ENCODE data around the gene NIF3L1. TPM values are rescaled to one million over a fixed set of nuclear protein-coding genes. Genes with fewer than 3 reads are reported as not detected.

The NIF3L1 gene
- total and polyA plus RNA-seq, 2 of the 13 experiments (the other 11 are each of a cell fraction or from before 2014, with no cell fraction given) = 67.9 to 75.2 TPM

- Histone ChIP-seq H3K27me3 (ENCODE audit: control insufficient read depth in 1 of 2, insufficient read depth in 2 of 2, low read length in 2 of 2) (no peaks in the 10 kb centered on the region; a peak in 1 of 5 replicates), H3K9ac (ENCODE audit: insufficient read depth, low read depth, low read length) (no peak overlapping the region), H3K4me1 (ENCODE audit: insufficient read depth, low read length) (peaks cover 27% of the 10 kb centered on the region), H3K9me3 (ENCODE audit: low read length) (no peaks in the 10 kb centered on the region), H2AFZ (ENCODE audit: low read length) (no peak overlapping the region), H3K4me2 (ENCODE audit: low read depth, low read length) (no peak overlapping the region), H3K79me2 (ENCODE audit: insufficient read depth, low read length) (no peaks in the 10 kb centered on the region), H3K27ac (ENCODE audit: extremely low read length, insufficient read depth, low read length) (peak overlapping the region; percentile 26), H3K36me3 (replicated peaks in 1 of 2; ENCODE audit: control insufficient read depth in 1 of 2, insufficient read depth in 2 of 2, low read length in 2 of 2) (peaks cover 18 to 73% of the 10 kb centered on the region in 2 experiments), H4K20me1 (ENCODE audit: insufficient read depth, low read length) (no peaks in the 10 kb centered on the region), H3K4me3 (replicated peaks in 1 of 3; ENCODE audit: insufficient read depth in 1 of 3, low read depth in 2 of 3, low read length in 3 of 3) (no peak overlapping the region)
- in situ Hi-C loops (cut with HindIII; ENCODE audit: extremely low pct_ligation_motif_present, low pct_unique_long_range_greater_than_20kb) (no loop called here), intact Hi-C loops (cut with micrococcal nuclease; ENCODE audit: unreplicated experiment) (no loop called here)
- BruUV-seq (replicated peaks) = no TSS peak
- FAIRE-seq (no peak), ATAC-seq (no peak), DNase-seq (ENCODE audit: low spot score) (no peak)
- TF ChIP-seq ATF7-NPFF (CRISPR knock-in tag; IDR thresholded peaks at IDR 0.05; ENCODE audit: low read depth) (no peak), CHD2 (IDR thresholded peaks at IDR 0.05; ENCODE audit: low read depth, low read length) (no peak), POLR2G (IDR thresholded peaks at IDR 0.05; ENCODE audit: low read depth, low read length) (no peak), ZNF720 (CRISPR knock-in tag; IDR thresholded peaks at IDR 0.05) (no peak), ZNF772 (CRISPR knock-in tag; IDR thresholded peaks at IDR 0.05) (no peak), HHEX (CRISPR knock-in tag; IDR thresholded peaks at IDR 0.05) (no peak), RELA (CRISPR knock-in tag; IDR thresholded peaks at IDR 0.05) (no peak), ZFP37 (CRISPR knock-in tag; IDR thresholded peaks at IDR 0.05; ENCODE audit: borderline replicate concordance) (no peak), E2F1 (CRISPR knock-in tag; IDR thresholded peaks at IDR 0.05) (no peak), TOPORS (CRISPR knock-in tag; IDR thresholded peaks at IDR 0.05) (no peak), MYPOP (CRISPR knock-in tag; IDR thresholded peaks at IDR 0.05) (no peak), CSRNP1 (CRISPR knock-in tag; IDR thresholded peaks at IDR 0.05) (no peak), E2F2 (CRISPR knock-in tag; IDR thresholded peaks at IDR 0.05; ENCODE audit: borderline replicate concordance) (no peak)
- ChIA-PET POLR2A (interaction anchor here (0.7 to 1.5 kb wide), 6 partner anchors 11 to 239 kb away, joined by 3 to 12 read pairs (median 4); partner anchors contain the start of genes CFLAR, CLK1, NIF3L1 and PPIL3), CTCF (ENCODE audit: low intra/inter-chr PET ratio, low total read pairs) (no interaction called here)
These were observed 11.7 kb upstream of the NIF3L1 start for GRCh38 chr2:200877443-200877842.
